HepG2 (cell line): ENCODE measurements around the gene TRPC4. TPM values are rescaled to one million over a fixed set of nuclear protein-coding genes. Genes with fewer than 3 reads are reported as not detected.

ENCODE experiments used
- polyA plus RNA-seq, 8 experiments: library from polyadenylated mRNA; depleted of rRNA in 3 of 8; stranded (reverse) in 7 of 8; unstranded in 1 of 8; fragments of >200 nt; fragmentation: Illumina TruSeq in 4 of 8; extraction: Trizol in 4 of 8; gene quantifications; 2 replicates each; pipeline versions ENCODE4 v1.2.1 to v1.2.3, GENCODE V29; 2011 to 2016; ENCODE audit warnings: low read depth in 4 of 8, missing spikeins in 1 of 8, mixed read lengths in 1 of 8; ENCODE audit not compliant: insufficient read depth in 1 of 8
- small RNA-seq, 3 experiments: library from RNA; depleted of rRNA; stranded (forward); fragments of <200 nt; gene quantifications; one replicate each; pipeline ENCODE3, GENCODE V24; 2012; ENCODE audit warnings: low read depth in 2 of 3, low replicate concordance in 1 of 3; ENCODE audit not compliant: insufficient read length in 3 of 3, insufficient read depth in 2 of 3
- total RNA-seq, 5 experiments: library from RNA; depleted of rRNA; stranded (reverse); fragments of >200 nt; fragmentation: Illumina TruSeq; extraction: Trizol; gene quantifications; 2 replicates each; pipeline ENCODE4 v1.2.3, GENCODE V29; 2016; ENCODE audit warnings: low read depth in 1 of 5

Gene TRPC4
- total and polyA plus RNA-seq, 2 of the 13 experiments (the other 11 are each of a cell fraction or from before 2014, with no cell fraction given), result not detected

Small RNA genes within 50 kb of the gene (small RNA-seq; reads per million reads assigned to genes)
- 0 reads per million in 3 experiments for gene RNA5SP26
